ENCODE data around the gene KPNB1. TPM values are rescaled to one million over a fixed set of nuclear protein-coding genes. Genes with fewer than 3 reads are reported as not detected.

The KPNB1 gene
- total and polyA plus RNA-seq, 10 of the 15 experiments (the other 5 are each of a cell fraction or from before 2014, with no cell fraction given), result 67.8 to 525 (median 246) TPM

DNA sequence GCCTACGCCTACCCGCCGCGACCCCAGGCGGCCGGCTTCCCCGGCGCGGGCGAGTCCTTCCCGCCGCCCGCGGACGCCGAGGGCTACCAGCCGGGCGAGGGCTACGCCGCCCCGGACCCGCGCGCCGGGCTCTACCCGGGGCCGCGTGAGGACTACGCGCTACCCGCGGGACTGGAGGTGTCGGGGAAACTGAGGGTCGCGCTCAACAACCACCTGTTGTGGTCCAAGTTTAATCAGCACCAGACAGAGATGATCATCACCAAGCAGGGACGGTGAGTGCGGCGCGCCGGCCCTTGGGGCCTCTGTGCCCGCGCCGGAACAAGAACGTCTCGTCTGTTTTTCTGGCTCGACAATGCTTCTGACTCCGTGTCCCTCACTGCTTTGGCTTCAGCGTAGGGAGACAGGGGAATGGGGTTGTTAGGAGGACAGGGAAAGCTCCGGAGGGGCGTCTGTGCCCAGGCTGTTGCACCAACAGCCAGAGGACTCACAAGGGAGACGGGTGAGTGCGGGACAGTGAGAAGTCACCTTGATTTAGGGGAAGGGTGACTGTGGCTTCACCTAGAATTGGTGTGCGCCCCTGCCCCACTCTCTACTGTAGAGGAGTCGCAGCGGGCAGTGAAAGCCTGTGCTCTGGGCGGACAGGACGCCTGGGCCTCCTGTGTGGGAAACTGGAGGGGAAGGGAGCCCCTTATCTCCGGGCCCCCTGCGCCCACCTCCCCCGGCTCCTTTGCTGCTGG, 84.1 kb downstream of the KPNB1 start (continued):
- TF ChIP-seq ZBTB33 (IDR thresholded peaks at IDR 0.05) (no peak), ZNF622 (IDR thresholded peaks at IDR 0.05) (no peak), IKZF2 (IDR thresholded peaks at IDR 0.05) (no peak), YY1 (IDR thresholded peaks at IDR 0.05; ENCODE audit: low read depth, low read length) (no peak), GATAD2B (conservative IDR thresholded peaks at IDR 0.05; ENCODE audit: low read depth) (0 out of 2 replicates have a peak, but pooled peaks have one; percentile 12), LARP7 (IDR thresholded peaks at IDR 0.05) (peak; percentile 4; the same call in 1 of the 2 replicates), RB1 (IDR thresholded peaks at IDR 0.05; ENCODE audit: borderline replicate concordance) (no peak), MEF2B (IDR thresholded peaks at IDR 0.05; ENCODE audit: partially characterized antibody, poor library complexity, severe bottlenecking) (no peak), ZZZ3 (IDR thresholded peaks at IDR 0.05; ENCODE audit: control insufficient read depth, insufficient read length, low read depth) (no peak), ZNF217 (IDR thresholded peaks at IDR 0.05) (0 out of 2 replicates have a peak, but pooled peaks have one; percentile 35), ATF2 (IDR thresholded peaks at IDR 0.05; ENCODE audit: low read length) (no peak), POLR2AphosphoS2 (IDR thresholded peaks at IDR 0.05; ENCODE audit: low read depth, low read length) (no peak), BMI1 (IDR thresholded peaks at IDR 0.05; ENCODE audit: borderline replicate concordance) (no peak), KAT2A (conservative IDR thresholded peaks at IDR 0.05; ENCODE audit: control insufficient read depth, low read depth, low read length) (no peak), MYC (IDR thresholded peaks at IDR 0.05; ENCODE audit: insufficient read depth, insufficient read length, insufficient replicate concordance, low read length, severe bottlenecking) (no peak), SMAD5 (IDR thresholded peaks at IDR 0.05; ENCODE audit: low read depth) (no peak), YBX1 (IDR thresholded peaks at IDR 0.05) (no peak), KLF5 (IDR thresholded peaks at IDR 0.05; ENCODE audit: partially characterized antibody) (no peak), FOXM1 (IDR thresholded peaks at IDR 0.05; ENCODE audit: low read depth, low read length) (no peak), SREBF2 (IDR thresholded peaks at IDR 0.05; ENCODE audit: low read length) (no peak), RFX5 (IDR thresholded peaks at IDR 0.05; ENCODE audit: low read depth, low read length) (no peak), CREM (IDR thresholded peaks at IDR 0.05; ENCODE audit: low read depth) (no peak), ZNF24 (IDR thresholded peaks at IDR 0.05) (no peak), ZBED1 (IDR thresholded peaks at IDR 0.05; ENCODE audit: borderline replicate concordance) (no peak), CHD2 (IDR thresholded peaks at IDR 0.05; ENCODE audit: borderline replicate concordance, low read depth, low read length) (no peak)
- TF ChIP-seq, protein P1, sequence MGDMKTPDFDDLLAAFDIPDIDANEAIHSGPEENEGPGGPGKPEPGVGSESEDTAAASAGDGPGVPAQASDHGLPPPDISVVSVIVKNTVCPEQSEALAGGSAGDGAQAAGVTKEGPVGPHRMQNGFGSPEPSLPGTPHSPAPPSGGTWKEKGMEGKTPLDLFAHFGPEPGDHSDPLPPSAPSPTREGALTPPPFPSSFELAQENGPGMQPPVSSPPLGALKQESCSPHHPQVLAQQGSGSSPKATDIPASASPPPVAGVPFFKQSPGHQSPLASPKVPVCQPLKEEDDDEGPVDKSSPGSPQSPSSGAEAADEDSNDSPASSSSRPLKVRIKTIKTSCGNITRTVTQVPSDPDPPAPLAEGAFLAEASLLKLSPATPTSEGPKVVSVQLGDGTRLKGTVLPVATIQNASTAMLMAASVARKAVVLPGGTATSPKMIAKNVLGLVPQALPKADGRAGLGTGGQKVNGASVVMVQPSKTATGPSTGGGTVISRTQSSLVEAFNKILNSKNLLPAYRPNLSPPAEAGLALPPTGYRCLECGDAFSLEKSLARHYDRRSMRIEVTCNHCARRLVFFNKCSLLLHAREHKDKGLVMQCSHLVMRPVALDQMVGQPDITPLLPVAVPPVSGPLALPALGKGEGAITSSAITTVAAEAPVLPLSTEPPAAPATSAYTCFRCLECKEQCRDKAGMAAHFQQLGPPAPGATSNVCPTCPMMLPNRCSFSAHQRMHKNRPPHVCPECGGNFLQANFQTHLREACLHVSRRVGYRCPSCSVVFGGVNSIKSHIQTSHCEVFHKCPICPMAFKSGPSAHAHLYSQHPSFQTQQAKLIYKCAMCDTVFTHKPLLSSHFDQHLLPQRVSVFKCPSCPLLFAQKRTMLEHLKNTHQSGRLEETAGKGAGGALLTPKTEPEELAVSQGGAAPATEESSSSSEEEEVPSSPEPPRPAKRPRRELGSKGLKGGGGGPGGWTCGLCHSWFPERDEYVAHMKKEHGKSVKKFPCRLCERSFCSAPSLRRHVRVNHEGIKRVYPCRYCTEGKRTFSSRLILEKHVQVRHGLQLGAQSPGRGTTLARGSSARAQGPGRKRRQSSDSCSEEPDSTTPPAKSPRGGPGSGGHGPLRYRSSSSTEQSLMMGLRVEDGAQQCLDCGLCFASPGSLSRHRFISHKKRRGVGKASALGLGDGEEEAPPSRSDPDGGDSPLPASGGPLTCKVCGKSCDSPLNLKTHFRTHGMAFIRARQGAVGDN (IDR thresholded peaks at IDR 0.05), result no peak

Data from GM12878 (cell line).